SK-N-MC (cell line): ENCODE results near the gene CNGB1.
"Not testable (repeated sequence)": the region's sequence is repeated elsewhere in the genome, so short reads cannot be mapped to it uniquely, and the experiment has no call there.

Experiments
- EZH2 ChIP-seq: fragments of 200-600 bp; sonication (generic); IDR thresholded peaks from one replicate; pipeline ENCODE4 v1.6.1; 2017; ENCODE audit warnings: antibody characterized with exemption
- FOXP2 ChIP-seq: optimal IDR thresholded peaks from 2 replicates; pipeline ENCODE3; 2011; ENCODE audit warnings: mild to moderate bottlenecking, moderate library complexity; ENCODE audit not compliant: insufficient read depth; ENCODE audit errors: extremely low read length, control extremely low read depth
- POLR2AphosphoS5 ChIP-seq: IDR thresholded peaks from 2 replicates; pipeline ENCODE4 v1.6.1; 2012; ENCODE audit warnings: mild to moderate bottlenecking, low read depth, low read length, borderline replicate concordance

GRCh38 chr16:57917489-57917888 is 53.4 kb downstream of the CNGB1 start:
- not testable (repeated sequence) for TF ChIP-seq POLR2AphosphoS5, EZH2, FOXP2
